Measurements from ENCODE around the gene KDM4B.
A peak's percentile ranks its signal among the peaks of the same experiment; 100 is the strongest.

The KDM4B gene

DNA sequence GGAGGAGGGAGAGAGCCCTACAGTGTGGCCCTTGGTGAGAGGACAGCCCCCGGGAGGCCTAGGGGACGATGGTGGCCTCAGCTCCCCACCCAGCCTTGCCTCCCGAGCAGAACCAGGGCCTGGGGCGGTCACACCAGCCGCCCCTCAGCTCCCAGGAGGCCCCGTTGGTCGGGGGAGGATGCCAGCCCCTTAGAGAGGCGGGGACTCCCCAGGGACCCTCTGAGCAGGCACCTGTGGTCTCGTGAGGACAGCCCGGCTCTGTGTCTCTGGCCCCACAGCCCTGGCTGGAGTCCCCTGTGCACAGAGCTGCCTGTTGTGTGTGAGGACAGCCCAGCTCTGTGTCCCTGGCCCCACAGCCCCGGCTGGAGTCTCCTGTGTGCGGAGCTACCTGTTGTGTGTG lies 158.8 kb downstream of the KDM4B start:
- DNase-seq: no peak

- DNase-seq: peak; percentile 79
Observed at GRCh38 chr19:5128251-5128935, 159.5 kb downstream of the KDM4B start.

DNA sequence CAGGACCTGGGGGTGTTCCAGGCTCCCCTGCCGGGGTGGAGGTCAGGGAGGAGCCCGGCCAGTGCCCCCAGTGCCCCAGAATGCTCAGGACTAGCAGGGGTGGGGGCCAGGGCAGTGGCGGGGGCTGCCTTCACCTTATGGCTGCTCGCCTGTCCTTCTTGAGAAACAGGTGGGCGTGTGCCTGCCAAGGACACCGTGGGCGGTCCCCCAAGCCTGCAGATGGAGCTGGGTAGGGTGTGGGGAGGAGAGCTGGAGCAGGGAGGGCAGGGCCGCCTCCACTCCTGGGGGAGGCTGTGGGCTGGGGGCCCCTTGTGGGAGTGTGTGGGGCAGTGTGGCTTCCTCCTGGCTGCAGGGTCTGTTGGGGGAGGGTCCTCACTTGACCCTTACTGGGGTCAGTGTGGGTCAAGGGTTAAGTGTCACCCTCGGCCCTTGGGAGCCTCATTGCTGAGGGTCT lies 160.1 kb downstream of the KDM4B start:
- DNase-seq: peak; percentile 52

DNA sequence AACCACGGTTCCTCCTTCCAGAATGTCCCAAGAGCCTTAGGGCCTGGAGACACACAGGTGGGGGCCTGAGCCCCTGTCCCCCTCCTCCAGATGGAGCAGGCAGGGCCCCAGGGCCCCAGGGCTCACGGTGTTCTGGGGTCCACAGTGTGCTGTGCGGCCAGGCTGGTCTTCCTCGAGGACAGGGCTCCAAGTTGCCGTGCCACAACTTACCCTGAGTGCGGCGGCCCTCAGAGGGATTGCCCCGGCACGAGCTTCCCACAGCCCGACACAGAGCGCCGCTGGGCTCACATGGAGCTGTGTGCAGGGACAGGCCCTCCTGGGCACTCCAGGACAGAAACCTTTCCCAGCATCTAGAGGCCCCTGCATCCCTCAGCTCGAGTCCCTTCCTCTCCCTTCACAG lies 160.8 kb downstream of the KDM4B start:
- no peak for DNase-seq

DNA sequence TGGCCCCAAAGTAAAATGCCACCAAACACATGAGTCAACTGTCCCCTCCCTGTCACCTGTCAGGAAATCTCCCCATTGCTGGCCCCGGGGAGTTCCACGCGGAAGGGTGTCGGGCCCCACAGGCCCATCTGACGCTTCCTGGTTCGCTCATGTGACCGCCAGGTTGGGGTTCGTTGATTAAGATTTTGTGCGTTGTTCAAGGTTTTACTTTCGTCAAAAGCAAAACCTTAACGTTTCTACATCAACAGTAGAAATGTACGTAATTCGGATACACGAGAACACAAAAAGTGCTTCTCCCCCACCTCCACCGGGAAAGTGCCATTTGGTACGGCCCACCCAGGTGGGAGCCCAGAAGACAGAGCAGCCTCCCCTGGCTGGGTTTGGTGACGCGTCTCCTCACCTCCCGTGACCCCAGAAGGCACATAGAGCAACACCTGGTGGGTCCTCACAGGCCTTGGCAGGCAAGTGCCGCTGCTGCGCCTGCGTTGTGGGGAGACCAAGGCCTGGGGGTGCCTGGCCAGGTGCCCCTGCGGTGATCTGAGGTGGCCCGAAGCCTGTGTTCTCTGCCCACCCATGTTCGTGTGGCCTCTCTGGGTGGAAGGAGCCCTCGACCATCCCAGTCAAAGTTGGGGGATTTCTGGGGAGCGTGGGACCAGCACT lies 161.6 kb downstream of the KDM4B start:
- DNase-seq: no peak

GRCh38 chr19:5131031-5131505 lies 162.2 kb downstream of the KDM4B start:
- no peak for DNase-seq

GRCh38 chr19:5131506-5132205 lies 162.7 kb downstream of the KDM4B start:
- no peak for DNase-seq

- DNase-seq: no peak
Observed at GRCh38 chr19:5132206-5132560, 163.3 kb downstream of the KDM4B start.

GRCh38 chr19:5132698-5133651 lies 164.1 kb downstream of the KDM4B start:
- DNase-seq: no peak

DNA sequence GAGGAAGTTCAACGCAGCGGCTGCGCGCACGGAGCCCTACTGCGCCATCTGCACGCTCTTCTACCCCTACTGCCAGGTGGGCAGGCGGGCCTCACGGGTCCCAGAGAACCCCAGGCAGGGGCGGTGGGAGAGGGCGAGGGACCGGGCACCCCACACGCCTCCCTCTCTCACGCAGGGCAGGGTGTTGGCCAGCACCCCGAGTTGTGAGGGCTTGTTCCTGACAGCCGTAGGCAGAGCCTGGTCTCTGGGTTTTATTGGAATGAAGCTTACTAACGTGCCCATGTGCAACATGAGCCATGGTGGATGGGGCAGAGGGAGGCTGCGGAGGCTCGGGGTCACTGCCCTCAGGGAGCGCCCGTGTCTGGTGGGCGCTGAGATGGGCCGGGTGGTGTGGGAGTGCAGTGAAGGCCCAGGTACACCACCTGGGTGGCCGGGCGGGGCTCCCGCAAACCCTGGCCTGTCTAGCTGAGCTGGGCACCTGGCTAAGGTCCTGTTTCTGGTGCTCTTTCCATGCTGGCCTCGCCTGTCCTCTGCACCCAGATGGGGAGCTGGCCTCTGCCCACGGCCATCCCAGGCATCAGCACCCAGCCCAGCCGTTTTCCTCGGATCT lies 165.2 kb downstream of the KDM4B start:
- no peak for DNase-seq

- no peak for DNase-seq
Observed at GRCh38 chr19:5134691-5135090, 165.8 kb downstream of the KDM4B start.

DNA sequence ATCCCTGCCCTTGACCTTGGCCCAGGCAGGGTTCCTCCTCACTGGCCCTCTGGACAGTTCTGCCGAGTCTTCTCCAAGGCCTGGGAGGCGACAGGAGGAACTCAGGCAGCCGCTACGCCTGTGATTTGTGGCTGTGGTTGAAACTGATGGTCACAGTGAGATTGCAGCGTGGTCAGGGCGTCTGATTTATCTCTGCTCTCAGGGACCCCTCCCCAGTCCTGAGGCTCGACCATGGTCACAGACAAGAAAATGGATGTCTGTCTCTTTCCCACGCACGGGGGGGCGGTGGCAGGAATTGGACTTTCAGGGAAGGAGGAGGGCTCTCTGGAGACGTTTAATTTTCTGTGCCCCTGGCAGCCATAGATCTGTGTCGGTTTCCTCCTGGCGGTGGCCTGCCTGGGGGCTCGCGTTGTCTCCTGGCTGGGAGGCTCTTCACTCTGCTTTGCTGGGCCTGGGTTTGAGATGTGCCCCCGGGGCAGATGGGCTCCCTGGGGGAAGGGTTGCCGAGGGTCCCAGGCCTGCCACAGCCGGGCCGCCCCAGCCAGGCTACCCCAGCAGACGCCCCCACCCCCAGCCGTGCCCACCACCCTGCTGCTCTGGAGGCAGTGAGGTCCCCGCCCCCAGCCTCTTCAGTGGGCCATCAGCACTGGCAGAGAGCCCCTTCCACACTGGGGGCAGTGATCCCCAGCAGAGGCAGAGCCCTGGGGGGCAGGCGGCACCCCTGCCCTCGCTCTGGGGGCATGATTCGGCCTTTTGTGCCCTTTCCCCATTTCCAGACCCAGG lies 167.4 kb downstream of the KDM4B start:
- DNase-seq: no peak

- DNase-seq: no peak
Observed at GRCh38 chr19:5137114-5137513, 168.2 kb downstream of the KDM4B start.

DNA sequence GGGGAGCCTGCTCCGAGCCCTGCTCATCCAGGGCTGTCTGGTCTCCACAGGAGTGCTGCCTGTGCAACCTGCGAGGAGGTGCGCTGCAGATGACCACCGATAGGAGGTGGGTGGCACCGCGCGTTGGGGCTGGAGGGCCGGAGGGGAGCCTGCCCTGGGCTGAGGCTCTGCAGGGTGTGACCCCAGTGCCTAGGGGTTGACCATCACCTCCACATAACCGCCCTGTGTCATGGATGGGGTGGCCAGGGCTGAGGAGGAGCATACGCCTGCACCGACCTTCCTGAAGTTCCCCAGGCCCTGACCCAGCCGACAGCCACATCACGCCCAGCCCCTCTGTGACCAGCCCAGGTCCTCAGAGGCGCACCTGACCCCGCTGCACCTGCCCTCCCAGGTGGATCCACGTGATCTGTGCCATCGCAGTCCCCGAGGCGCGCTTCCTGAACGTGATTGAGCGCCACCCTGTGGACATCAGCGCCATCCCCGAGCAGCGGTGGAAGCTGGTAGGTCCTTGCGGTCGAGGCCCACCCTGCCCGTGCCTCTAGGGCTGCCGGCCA lies 168.7 kb downstream of the KDM4B start:
- no peak for DNase-seq

DNA sequence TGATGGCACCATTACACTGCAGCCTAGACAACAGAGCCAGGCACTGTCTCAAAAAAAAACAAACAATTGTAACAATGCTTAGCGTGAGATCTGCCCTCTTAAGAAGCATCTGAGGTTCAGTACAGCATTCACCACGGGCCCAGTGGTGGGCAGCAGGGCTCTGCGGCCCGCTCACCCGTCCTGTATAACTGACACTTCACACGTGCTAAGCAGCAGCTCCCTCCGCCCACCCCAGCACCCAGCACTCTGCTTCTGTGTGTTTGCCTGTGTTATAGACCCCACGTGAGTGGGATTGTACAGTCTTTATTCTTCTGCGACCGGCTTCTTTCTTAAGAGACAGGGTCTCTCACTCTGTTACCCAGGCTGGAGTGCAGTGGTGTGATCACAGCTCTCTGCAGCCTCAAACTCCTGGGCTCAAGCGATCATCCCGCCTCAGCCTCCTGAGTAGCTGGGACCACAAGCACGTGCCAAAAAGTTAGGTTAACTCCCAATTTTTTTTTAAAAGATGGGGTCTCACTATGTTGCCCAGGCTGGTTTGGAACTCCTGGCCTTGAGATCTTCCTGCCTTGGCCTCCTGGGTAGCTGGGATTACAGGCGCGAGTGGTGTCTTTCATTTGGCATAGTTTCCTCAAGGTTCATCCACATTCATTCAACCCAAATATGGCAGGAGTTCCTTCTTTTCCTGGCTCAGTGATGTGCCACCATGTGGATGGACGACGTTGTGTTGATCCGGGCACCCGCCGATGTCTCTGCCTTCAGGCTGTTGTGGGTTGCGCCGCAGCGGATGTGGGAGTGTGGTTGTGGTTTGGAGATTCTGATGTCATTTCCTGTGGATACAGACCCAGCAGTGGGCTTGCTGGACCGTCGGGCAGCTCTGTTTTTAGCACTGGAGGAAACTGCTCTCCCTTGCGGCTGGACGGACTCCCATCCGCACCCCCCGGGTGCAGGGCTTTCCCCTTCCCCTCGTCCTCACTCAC lies 170.0 kb downstream of the KDM4B start:
- peak; percentile 77 for DNase-seq

DNA sequence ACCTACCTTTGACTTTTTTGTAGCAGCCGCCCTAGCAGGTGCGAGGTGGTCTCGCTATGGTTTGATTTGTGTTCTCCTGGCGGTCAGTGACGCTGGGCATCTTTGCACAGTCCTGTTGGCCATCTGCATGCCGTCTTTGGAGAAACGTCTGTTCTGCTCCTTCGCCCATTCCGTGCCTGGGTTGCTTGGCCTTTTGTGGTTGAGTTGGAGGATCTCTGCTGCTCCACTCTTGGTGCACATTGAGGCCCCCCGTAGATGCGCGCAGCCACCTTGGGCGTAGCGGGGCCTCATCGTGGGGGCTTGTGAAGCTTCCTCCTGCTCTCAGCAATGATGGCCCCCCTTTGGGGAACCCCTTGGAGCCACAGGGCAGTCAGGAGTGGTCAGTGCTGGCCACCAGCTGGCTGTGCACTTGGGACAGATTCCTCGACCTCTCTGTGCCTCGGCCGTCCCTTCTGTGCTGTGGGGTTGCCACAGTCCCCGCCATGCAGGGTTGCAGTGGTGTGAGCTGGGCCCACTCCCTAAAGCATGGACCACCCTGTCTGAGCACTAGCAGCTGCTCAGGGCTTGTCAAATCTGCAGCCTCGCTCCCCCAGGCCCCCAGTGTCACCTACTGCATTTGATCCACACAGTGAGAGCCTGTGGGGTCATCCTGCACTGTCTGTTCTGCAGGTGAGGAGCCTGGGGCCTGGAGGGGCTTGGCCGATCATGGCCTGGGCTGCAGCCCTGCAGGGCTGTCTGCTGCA lies 170.8 kb downstream of the KDM4B start:
- DNase-seq: no peak

DNA sequence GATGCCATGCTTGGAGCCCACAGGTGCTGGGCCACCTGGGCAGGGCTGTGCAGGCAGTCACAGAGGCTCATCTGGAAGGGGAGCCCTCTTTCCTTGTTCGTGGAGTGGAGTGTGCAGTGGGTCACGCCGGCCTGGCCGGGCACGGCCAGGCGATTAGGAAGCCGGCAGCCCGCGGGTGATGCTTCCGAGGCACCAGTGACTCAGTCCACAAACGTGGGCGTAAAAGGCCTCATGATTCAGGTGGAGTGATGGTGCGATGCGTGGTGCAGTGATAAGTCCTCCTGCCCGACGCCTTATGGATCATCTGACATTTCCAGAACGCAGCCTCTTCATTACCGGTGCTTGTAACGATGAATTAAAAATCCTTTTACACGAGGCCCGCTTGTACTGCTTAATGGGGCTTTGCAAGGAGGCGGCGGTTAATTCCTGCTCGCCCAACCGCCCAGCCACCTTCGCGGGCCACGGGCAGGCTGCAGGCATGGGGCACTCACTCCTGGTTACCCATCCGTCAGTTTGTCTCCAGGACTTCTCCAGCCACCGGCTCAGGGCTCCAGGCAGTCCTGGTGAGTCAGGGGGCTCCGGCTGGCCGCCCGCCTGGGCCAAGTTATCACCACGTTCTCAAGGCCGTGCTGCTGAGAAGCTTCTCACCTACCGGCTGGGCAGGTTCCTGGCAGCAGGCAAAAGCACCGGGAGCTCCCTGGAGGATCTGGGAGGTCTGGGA lies 172.4 kb downstream of the KDM4B start:
- DNase-seq: no peak

Data from right hindlimb (tissue), 1 donor.